ENCODE results near the gene CENPT. TPM values are rescaled to one million over a fixed set of nuclear protein-coding genes. Genes with fewer than 3 reads are reported as not detected.

CENPT gene
- polyA plus RNA-seq, 2 of the 4 experiments (the other 2 are of a cell fraction), result 19.1 to 36.9 TPM

GRCh38 chr16:67828651-67829050, 18.8 kb downstream of the CENPT start:
- ChIA-PET CTCF (interaction anchor here (0.9 to 15.0 kb wide), 4 partner anchors 12 to 156 kb away, joined by 3 to 187 read pairs (median 4); no protein-coding TSS in a partner anchor), POLR2A (no interaction called here)
- WGBS (ENCODE audit: missing lambda C conversion rate), result 94% methylated on average over 4 of the region's 4 CpGs
- Histone ChIP-seq H3K4me1 (peaks cover 6% of the 10 kb centered on the region; the same call in 1 of the 3 replicates), H3K4me2 (no peak overlapping the region), H3K9me3 (no peaks in the 10 kb centered on the region), H3K4me3 (no peak overlapping the region), H3K27ac (no peak overlapping the region)
- no peak for TF ChIP-seq CHD2 (IDR thresholded peaks at IDR 0.05; ENCODE audit: low read length, partially characterized antibody)
- TF ChIP-seq RFX5 (IDR thresholded peaks at IDR 0.05), result no peak
- no peak for TF ChIP-seq RNF2 (IDR thresholded peaks at IDR 0.05; ENCODE audit: borderline replicate concordance, low read depth)
- no peak for TF ChIP-seq JUN (IDR thresholded peaks at IDR 0.05)
- no peak for TF ChIP-seq RAD21 (conservative IDR thresholded peaks at IDR 0.05 in 1 of 2, IDR thresholded peaks at IDR 0.05 in 1 of 2)
- FAIRE-seq (no peak), ATAC-seq (no peak), DNase-seq (ENCODE audit: low read depth in 1 of 2, low spot score in 1 of 2) (no peak)

- no peak for ATAC-seq
- TF ChIP-seq GATA3 (IDR thresholded peaks at IDR 0.05; ENCODE audit: borderline replicate concordance) (no peak), HOXB13 (CRISPR knock-in tag; IDR thresholded peaks at IDR 0.05; ENCODE audit: low read depth) (no peak), CBX8 (IDR thresholded peaks at IDR 0.05) (no peak), JUN (IDR thresholded peaks at IDR 0.05) (no peak), HMGXB4 (CRISPR knock-in tag; IDR thresholded peaks at IDR 0.05; ENCODE audit: borderline replicate concordance) (no peak), ZFP36 (IDR thresholded peaks at IDR 0.05; ENCODE audit: borderline replicate concordance, partially characterized antibody) (no peak), POLR2A (IDR thresholded peaks at IDR 0.05; ENCODE audit: low read length) (no peak), MYC (IDR thresholded peaks at IDR 0.05; ENCODE audit: borderline replicate concordance, low read length) (no peak), BCL3 (IDR thresholded peaks at IDR 0.05) (no peak), HOXA7 (CRISPR knock-in tag; IDR thresholded peaks at IDR 0.05) (no peak), EP300 (IDR thresholded peaks at IDR 0.05) (no peak), FOXS1 (CRISPR knock-in tag; IDR thresholded peaks at IDR 0.05) (no peak), FOSB (CRISPR knock-in tag; IDR thresholded peaks at IDR 0.05) (no peak), HOXB5 (CRISPR knock-in tag; IDR thresholded peaks at IDR 0.05) (no peak), PBX3 (IDR thresholded peaks at IDR 0.05) (no peak), ZC3H11A (IDR thresholded peaks at IDR 0.05) (no peak), SMC3 (IDR thresholded peaks at IDR 0.05) (no peak), MAX (IDR thresholded peaks at IDR 0.05) (no peak)
- FAIRE-seq, result no peak
- CTCF ChIA-PET, result interaction anchor here (0.9 to 15.0 kb wide), 3 partner anchors 9 to 102 kb away, joined by 3 to 187 read pairs (median 3); no protein-coding TSS in a partner anchor
- Histone ChIP-seq H3K27ac (no peak overlapping the region), H3K4me1 (no peaks in the 10 kb centered on the region), H3K4me2 (no peak overlapping the region), H3K9me3 (no peaks in the 10 kb centered on the region), H3K4me3 (no peak overlapping the region)
- POLR2A ChIA-PET, result no interaction called here
- DNase-seq (ENCODE audit: low read depth in 1 of 2, low spot score in 1 of 2), result no peak
- WGBS (ENCODE audit: missing lambda C conversion rate), result 94% methylated on average over 8 of the region's 14 CpGs
Observed at GRCh38 chr16:67825906-67826305, 21.6 kb downstream of the CENPT start.
